ENCODE data around the gene CCDC198. TPM values are rescaled to one million over a fixed set of nuclear protein-coding genes. Genes with fewer than 3 reads are reported as not detected.

The CCDC198 gene
- total and polyA plus RNA-seq, 2 donors (not counting 3 experiments of a cell fraction or from before 2014, with no cell fraction given), result not detected

GRCh38 chr14:57420033-57420432 is 73.6 kb downstream of the CCDC198 start:
- H4K20me1 ChIP-seq (replicated peaks; ENCODE audit: control insufficient read depth, extremely low read depth, insufficient read depth, low read length), result no peaks in the 10 kb centered on the region
- no peak overlapping the region for H3K4me3 ChIP-seq (replicated peaks in 1 of 3; ENCODE audit: insufficient read depth in 1 of 3, low read depth in 1 of 3, low read length in 3 of 3)
- TF ChIP-seq GATA2 (IDR thresholded peaks at IDR 0.05; ENCODE audit: insufficient read depth, insufficient read length, low read depth, low read length) (no peak), EZH2 (IDR thresholded peaks at IDR 0.05; ENCODE audit: borderline replicate concordance, low read depth, low read length, severe bottlenecking) (no peak), MYC (IDR thresholded peaks at IDR 0.05; ENCODE audit: low read depth, low read length) (no peak)
- H3K27ac ChIP-seq (ENCODE audit: insufficient read depth, low read depth, low read length), result no peak overlapping the region
- ChIA-PET POLR2A (no interaction called here), CTCF (no interaction called here)
- intact Hi-C loops (cut with micrococcal nuclease), result no loop called here
- H3K79me2 ChIP-seq (ENCODE audit: control insufficient read depth, insufficient read depth, low read length), result no peaks in the 10 kb centered on the region
- no peak overlapping the region for H2AFZ ChIP-seq (ENCODE audit: low read depth, low read length)
- DNase-seq (ENCODE audit: low read depth, low spot score) (no peak), FAIRE-seq (no peak)
- H3K4me2 ChIP-seq (ENCODE audit: insufficient read depth, low read length), result no peak overlapping the region
- no peaks in the 10 kb centered on the region for H3K4me1 ChIP-seq (ENCODE audit: control insufficient read depth, extremely low read depth, insufficient read depth, low read length)
- dilution Hi-C loops (cut with MboI; ENCODE audit: extremely low pct_ligation_motif_present, low sequenced_read_pairs), result no loop called here
- H3K9me3 ChIP-seq (replicated peaks; ENCODE audit: control insufficient read depth, insufficient read depth, low read length), result no peaks in the 10 kb centered on the region
- H3K9me1 ChIP-seq (replicated peaks; ENCODE audit: control insufficient read depth, extremely low read depth, insufficient read depth, low read length), result no peaks in the 10 kb centered on the region
- BruUV-seq (replicated peaks), result no TSS peak
- H3K36me3 ChIP-seq (ENCODE audit: control insufficient read depth in 2 of 2, extremely low read depth in 1 of 2, insufficient read depth in 2 of 2, low read length in 2 of 2), result no peaks in the 10 kb centered on the region
- no peak overlapping the region for H3K9ac ChIP-seq (replicated peaks; ENCODE audit: extremely low read depth, insufficient read depth, low read length)
- peaks cover 3 to 4% of the 10 kb centered on the region in 2 experiments for H3K27me3 ChIP-seq (ENCODE audit: control insufficient read depth in 2 of 2, insufficient read depth in 2 of 2, low read length in 2 of 2)

Other genes with a start within 250 kb of the CCDC198 start
- 95.0 and 104 TPM in 2 replicates for gene EXOC5, start 225.0 kb downstream of the CCDC198 start, total RNA-seq
- 17.4 and 23.9 TPM in 2 replicates for gene EXOC5, start 225.0 kb downstream of the CCDC198 start, polyA plus RNA-seq
- 38.7 and 39.6 TPM in 2 replicates for gene AP5M1, start 224.9 kb downstream of the CCDC198 start, total RNA-seq
- gene AP5M1, start 224.9 kb downstream of the CCDC198 start, polyA plus RNA-seq, result 12.5 and 14.8 TPM in 2 replicates
- gene NAA30, start 103.3 kb downstream of the CCDC198 start, total RNA-seq, result 21.8 and 22.1 TPM in 2 replicates
- gene NAA30, start 103.3 kb downstream of the CCDC198 start, polyA plus RNA-seq, result 4.8 and 5.4 TPM in 2 replicates